ENCODE data around the gene RAD51.

- TF ChIP-seq, protein P1, sequence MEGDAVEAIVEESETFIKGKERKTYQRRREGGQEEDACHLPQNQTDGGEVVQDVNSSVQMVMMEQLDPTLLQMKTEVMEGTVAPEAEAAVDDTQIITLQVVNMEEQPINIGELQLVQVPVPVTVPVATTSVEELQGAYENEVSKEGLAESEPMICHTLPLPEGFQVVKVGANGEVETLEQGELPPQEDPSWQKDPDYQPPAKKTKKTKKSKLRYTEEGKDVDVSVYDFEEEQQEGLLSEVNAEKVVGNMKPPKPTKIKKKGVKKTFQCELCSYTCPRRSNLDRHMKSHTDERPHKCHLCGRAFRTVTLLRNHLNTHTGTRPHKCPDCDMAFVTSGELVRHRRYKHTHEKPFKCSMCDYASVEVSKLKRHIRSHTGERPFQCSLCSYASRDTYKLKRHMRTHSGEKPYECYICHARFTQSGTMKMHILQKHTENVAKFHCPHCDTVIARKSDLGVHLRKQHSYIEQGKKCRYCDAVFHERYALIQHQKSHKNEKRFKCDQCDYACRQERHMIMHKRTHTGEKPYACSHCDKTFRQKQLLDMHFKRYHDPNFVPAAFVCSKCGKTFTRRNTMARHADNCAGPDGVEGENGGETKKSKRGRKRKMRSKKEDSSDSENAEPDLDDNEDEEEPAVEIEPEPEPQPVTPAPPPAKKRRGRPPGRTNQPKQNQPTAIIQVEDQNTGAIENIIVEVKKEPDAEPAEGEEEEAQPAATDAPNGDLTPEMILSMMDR (IDR thresholded peaks at IDR 0.05) = no peak
- no peak for TF ChIP-seq EP300 (IDR thresholded peaks at IDR 0.05)
Observed at GRCh38 chr15:40695469-40695890, 506 bp downstream of the RAD51 start.

All from ovary (tissue), 3 donors.